Stomach (tissue), 4 donors: Measurements from ENCODE around the gene LACTB.

Experiments used
- EP300 ChIP-seq: sonication (generic); formaldehyde crosslinking; IDR thresholded peaks from one replicate; pipeline ENCODE4 v1.6.1; 2017; ENCODE audit warnings: antibody characterized with exemption
- POLR2A ChIP-seq, 4 donors: fragments of 450-650 bp; IDR thresholded peaks; one replicate each; pipeline ENCODE4 v1.6.1; 2016; ENCODE audit warnings: antibody characterized with exemption in 4 of 4, control low read depth in 2 of 4, mild to moderate bottlenecking in 1 of 4, moderate library complexity in 1 of 4
- POLR2AphosphoS5 ChIP-seq, 3 donors: sonication (generic); formaldehyde crosslinking; IDR thresholded peaks; one replicate each; pipeline ENCODE4 v1.6.1; 2016; ENCODE audit warnings: antibody characterized with exemption in 3 of 3
- TF ChIP-seq, protein P1 (sequence below), 7 experiments: fragments of 450-650 bp in 4 of 7; fragments of 200-600 bp in 3 of 7; sonication (generic) in 3 of 7; IDR thresholded peaks; one replicate each; pipeline ENCODE4 v1.5.1; 2016 to 2019; ENCODE audit warnings: antibody characterized with exemption in 7 of 7, control low read depth in 2 of 7, mild to moderate bottlenecking in 1 of 7

GRCh38 chr15:63076714-63077046 lies 45.0 kb upstream of the LACTB start:
- TF ChIP-seq EP300, result no peak
- no peak for TF ChIP-seq POLR2A (IDR thresholded peaks at IDR 0.05)
- no peak for TF ChIP-seq POLR2AphosphoS5 (IDR thresholded peaks at IDR 0.05)
- TF ChIP-seq, protein P1, sequence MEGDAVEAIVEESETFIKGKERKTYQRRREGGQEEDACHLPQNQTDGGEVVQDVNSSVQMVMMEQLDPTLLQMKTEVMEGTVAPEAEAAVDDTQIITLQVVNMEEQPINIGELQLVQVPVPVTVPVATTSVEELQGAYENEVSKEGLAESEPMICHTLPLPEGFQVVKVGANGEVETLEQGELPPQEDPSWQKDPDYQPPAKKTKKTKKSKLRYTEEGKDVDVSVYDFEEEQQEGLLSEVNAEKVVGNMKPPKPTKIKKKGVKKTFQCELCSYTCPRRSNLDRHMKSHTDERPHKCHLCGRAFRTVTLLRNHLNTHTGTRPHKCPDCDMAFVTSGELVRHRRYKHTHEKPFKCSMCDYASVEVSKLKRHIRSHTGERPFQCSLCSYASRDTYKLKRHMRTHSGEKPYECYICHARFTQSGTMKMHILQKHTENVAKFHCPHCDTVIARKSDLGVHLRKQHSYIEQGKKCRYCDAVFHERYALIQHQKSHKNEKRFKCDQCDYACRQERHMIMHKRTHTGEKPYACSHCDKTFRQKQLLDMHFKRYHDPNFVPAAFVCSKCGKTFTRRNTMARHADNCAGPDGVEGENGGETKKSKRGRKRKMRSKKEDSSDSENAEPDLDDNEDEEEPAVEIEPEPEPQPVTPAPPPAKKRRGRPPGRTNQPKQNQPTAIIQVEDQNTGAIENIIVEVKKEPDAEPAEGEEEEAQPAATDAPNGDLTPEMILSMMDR (IDR thresholded peaks at IDR 0.05), result no peak
